ENCODE data around the gene KIRREL3.

DNA sequence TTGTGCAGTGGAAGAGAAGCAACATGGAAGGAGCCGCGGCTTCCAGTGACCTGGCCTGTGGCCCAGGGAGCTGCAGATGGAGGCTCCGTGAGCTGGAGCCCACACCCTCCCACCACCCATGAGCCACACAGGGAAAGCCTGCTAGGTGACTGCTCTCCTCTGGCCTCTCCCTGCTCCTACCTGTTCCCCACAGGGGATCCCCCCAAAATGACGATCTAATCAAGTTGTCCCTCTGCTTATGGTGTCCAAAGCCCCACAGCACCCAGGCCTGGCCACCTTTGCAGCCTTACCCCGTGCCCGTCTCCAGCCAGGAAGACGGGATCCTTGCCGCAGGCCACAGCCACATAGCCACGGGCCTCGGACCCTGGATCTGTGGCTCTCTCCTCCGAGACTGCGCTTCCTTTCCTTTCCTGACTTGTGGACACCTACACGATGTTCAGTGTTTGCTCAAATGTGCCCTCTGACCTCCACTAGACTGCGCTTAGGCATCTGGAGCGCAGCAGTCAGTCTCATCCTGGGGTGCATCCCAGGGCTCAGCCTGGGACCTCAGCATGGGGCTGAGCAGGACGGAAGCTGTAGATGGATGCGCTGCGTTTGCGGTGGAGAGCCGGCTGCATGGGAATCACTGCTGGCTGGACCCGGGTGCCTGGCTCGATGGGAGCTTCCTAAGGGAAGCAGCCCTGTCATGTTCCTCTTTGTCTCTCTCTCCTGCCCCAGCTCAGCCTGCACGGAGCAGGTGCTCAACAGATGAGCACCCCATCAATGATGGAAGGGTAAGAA is 511.8 kb downstream of the KIRREL3 start:
- no peak for TF ChIP-seq POLR2A (IDR thresholded peaks at IDR 0.05)
- no peak for TF ChIP-seq EP300 (IDR thresholded peaks at IDR 0.05; ENCODE audit: low read depth)
